ENCODE data around the gene TXNDC17. TPM values are rescaled to one million over a fixed set of nuclear protein-coding genes. Genes with fewer than 3 reads are reported as not detected.

TXNDC17 gene
- total RNA-seq, 4 donors from 2014 or later, result 58.5 to 109 (median 74.2) TPM

GRCh38 chr17:6669479-6670212, 28.8 kb downstream of the TXNDC17 start:
- H3K27me3 ChIP-seq, result peaks cover 0 to 45% (median 0%) of the 10 kb centered on the region in 4 donors
- no peaks in the 10 kb centered on the region for H3K9me3 ChIP-seq
- intact Hi-C loops (cut with DNase I), result loop anchor here (5.0 kb wide), 2 partner anchors 243 to 333 kb away; no protein-coding TSS in a partner anchor
- 74% methylated on average over 10 of the region's 10 CpGs for WGBS
- no peak for DNase-seq (ENCODE audit: extremely low spot score)
- H3K4me1 ChIP-seq, result peaks cover 0 to 3% (median 0%) of the 10 kb centered on the region in 4 donors
- TF ChIP-seq EP300 (IDR thresholded peaks at IDR 0.05) (no peak), POLR2A (IDR thresholded peaks at IDR 0.05; ENCODE audit: low read depth) (no peak), POLR2AphosphoS5 (IDR thresholded peaks at IDR 0.05) (no peak)
- TF ChIP-seq, protein P1, sequence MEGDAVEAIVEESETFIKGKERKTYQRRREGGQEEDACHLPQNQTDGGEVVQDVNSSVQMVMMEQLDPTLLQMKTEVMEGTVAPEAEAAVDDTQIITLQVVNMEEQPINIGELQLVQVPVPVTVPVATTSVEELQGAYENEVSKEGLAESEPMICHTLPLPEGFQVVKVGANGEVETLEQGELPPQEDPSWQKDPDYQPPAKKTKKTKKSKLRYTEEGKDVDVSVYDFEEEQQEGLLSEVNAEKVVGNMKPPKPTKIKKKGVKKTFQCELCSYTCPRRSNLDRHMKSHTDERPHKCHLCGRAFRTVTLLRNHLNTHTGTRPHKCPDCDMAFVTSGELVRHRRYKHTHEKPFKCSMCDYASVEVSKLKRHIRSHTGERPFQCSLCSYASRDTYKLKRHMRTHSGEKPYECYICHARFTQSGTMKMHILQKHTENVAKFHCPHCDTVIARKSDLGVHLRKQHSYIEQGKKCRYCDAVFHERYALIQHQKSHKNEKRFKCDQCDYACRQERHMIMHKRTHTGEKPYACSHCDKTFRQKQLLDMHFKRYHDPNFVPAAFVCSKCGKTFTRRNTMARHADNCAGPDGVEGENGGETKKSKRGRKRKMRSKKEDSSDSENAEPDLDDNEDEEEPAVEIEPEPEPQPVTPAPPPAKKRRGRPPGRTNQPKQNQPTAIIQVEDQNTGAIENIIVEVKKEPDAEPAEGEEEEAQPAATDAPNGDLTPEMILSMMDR (IDR thresholded peaks at IDR 0.05), result no peak
- no peak overlapping the region for H3K27ac ChIP-seq (replicated peaks in 1 of 4)
- no peaks in the 10 kb centered on the region for H3K36me3 ChIP-seq
- no peak overlapping the region for H3K4me3 ChIP-seq

DNA sequence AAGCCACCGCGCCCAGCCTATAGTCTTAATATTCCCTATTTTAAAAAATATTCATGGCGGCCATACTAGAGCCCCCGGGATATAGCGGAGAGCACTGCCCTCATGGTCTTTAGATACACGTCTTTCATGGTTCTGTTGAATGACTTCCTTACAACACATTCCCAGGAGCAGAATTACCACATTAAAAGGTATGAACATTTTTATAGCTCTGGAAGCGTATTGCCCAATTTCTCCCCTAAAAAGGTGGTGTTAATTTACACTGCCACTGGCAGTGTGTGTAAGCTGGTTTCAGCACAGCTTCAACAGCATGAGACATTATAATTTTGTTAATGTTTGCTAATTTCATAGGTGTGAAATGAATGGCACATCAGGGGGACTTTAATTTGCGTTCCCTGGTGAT, 29.7 kb downstream of the TXNDC17 start:
- DNase-seq (ENCODE audit: extremely low spot score), result no peak
- intact Hi-C loops (cut with DNase I), result no loop called here
- Histone ChIP-seq H3K4me3 (no peak overlapping the region), H3K4me1 (peaks cover 0 to 3% (median 0%) of the 10 kb centered on the region in 4 donors), H3K9me3 (no peaks in the 10 kb centered on the region), H3K36me3 (no peaks in the 10 kb centered on the region), H3K27ac (replicated peaks in 1 of 4) (no peak overlapping the region), H3K27me3 (peaks cover 0 to 45% (median 0%) of the 10 kb centered on the region in 4 donors)
- 89% methylated on average over 8 of the region's 8 CpGs for WGBS
- TF ChIP-seq, protein P1 (IDR thresholded peaks at IDR 0.05), result no peak
- TF ChIP-seq POLR2AphosphoS5 (IDR thresholded peaks at IDR 0.05), result no peak
- no peak for TF ChIP-seq POLR2A (IDR thresholded peaks at IDR 0.05; ENCODE audit: low read depth)
- TF ChIP-seq EP300 (IDR thresholded peaks at IDR 0.05), result no peak

DNA sequence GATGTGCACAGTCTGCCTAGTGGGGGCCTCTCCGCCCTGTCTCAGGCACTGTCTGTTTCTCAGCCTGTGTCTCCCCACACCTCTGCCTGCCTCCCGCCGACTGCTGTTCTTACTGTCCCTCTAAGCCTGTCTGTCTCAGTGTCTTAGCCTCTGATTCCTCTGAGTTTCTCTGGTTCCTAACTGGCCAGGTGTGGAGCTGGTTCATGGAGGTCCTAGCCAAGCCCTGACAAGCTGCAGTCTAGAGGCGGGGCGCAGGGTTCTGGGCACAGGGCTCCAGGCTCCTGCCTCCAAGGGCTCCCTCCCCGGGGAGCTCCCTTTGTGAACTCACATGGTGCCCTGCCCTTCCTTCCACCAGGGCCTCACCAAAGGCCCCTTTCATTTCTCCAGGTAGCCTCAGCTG, 30.1 kb downstream of the TXNDC17 start:
- no peaks in the 10 kb centered on the region for H3K9me3 ChIP-seq
- DNase-seq (ENCODE audit: extremely low spot score), result no peak
- intact Hi-C loops (cut with DNase I), result no loop called here
- H3K4me3 ChIP-seq, result no peak overlapping the region
- peaks cover 0 to 3% (median 0%) of the 10 kb centered on the region in 4 donors for H3K4me1 ChIP-seq
- H3K36me3 ChIP-seq, result no peaks in the 10 kb centered on the region
- WGBS, result 85% methylated on average over 6 of the region's 6 CpGs
- no peak for TF ChIP-seq POLR2A (IDR thresholded peaks at IDR 0.05; ENCODE audit: low read depth)
- H3K27ac ChIP-seq (replicated peaks in 1 of 4), result no peak overlapping the region
- peaks cover 0 to 45% (median 0%) of the 10 kb centered on the region in 4 donors for H3K27me3 ChIP-seq

GRCh38 chr17:6671431-6671830, 30.6 kb downstream of the TXNDC17 start:
- Histone ChIP-seq H3K4me1 (no peaks in the 10 kb centered on the region), H3K4me3 (no peak overlapping the region), H3K27ac (replicated peaks in 1 of 4) (no peak overlapping the region), H3K9me3 (no peaks in the 10 kb centered on the region), H3K27me3 (peaks cover 0 to 45% (median 0%) of the 10 kb centered on the region in 4 donors), H3K36me3 (no peaks in the 10 kb centered on the region)
- WGBS, result 69% methylated on average over 3 of the region's 7 CpGs
- no peak for DNase-seq (ENCODE audit: extremely low spot score)
- intact Hi-C loops (cut with DNase I), result no loop called here
- no peak for TF ChIP-seq EP300 (IDR thresholded peaks at IDR 0.05)
- TF ChIP-seq POLR2A (IDR thresholded peaks at IDR 0.05; ENCODE audit: low read depth), result no peak
- TF ChIP-seq POLR2AphosphoS5 (IDR thresholded peaks at IDR 0.05), result no peak
- TF ChIP-seq, protein P1 (IDR thresholded peaks at IDR 0.05), result no peak

GRCh38 chr17:6674586-6674985, 33.7 kb downstream of the TXNDC17 start:
- TF ChIP-seq POLR2A (IDR thresholded peaks at IDR 0.05; ENCODE audit: low read depth), result no peak
- TF ChIP-seq, protein P1 (IDR thresholded peaks at IDR 0.05), result no peak
- no peak for TF ChIP-seq EP300 (IDR thresholded peaks at IDR 0.05)
- TF ChIP-seq POLR2AphosphoS5 (IDR thresholded peaks at IDR 0.05), result no peak
- peaks cover 0 to 46% (median 0%) of the 10 kb centered on the region in 4 donors for H3K27me3 ChIP-seq
- 90% methylated on average over 9 of the region's 13 CpGs for WGBS

More at GRCh38 chr17:6674586-6674985, 33.7 kb downstream of the TXNDC17 start:
- Histone ChIP-seq H3K36me3 (no peaks in the 10 kb centered on the region), H3K27ac (replicated peaks in 1 of 4) (no peak overlapping the region), H3K9me3 (no peaks in the 10 kb centered on the region), H3K4me3 (no peak overlapping the region), H3K4me1 (no peaks in the 10 kb centered on the region)
- intact Hi-C loops (cut with DNase I), result no loop called here
- DNase-seq (ENCODE audit: extremely low spot score), result no peak
